ENCODE data around the gene OLFML1. TPM values are rescaled to one million over a fixed set of nuclear protein-coding genes. Genes with fewer than 3 reads are reported as not detected.

The OLFML1 gene
- total and polyA plus RNA-seq, 11 donors: 1.7 to 17.9 (median 4.0) TPM

DNA sequence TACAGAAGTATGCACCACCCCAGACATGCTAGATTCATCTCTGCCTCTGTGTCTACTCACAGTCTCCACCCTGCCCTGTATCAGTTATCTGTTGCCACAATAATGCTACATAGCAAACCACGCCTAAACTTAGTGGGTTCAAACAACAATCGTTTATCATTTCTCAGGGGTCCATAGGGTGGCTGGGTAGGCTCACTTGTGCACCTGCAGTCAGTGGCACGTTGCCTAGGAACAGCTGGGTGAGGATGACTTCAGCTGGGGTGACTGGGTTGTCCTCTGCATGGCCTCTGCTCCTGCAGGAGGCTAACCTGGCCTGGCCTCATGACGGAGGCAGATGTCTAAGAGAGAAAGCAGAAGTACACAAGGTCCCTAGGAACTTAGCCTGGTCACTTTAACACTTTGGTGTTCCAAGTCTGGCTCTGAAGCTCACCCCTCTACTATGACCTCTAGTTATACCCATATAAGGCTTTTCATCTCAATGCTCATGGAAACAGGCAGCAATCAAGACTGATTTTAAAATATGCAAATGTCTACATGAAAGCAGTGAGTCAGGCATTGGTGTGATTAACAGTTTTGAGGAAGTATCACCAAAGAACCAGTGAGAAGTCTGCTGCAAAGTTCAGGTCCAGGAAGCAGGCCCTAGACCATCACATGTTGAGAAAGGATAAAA lies 10.7 kb downstream of the OLFML1 start:
- ATAC-seq (peak in 3 of 4 donors; percentile 31 to 52 (median 39)), DNase-seq (peak in 1 of 5 donors; percentile 37)
- Histone ChIP-seq H3K4me1 (peaks cover 0 to 25% (median 2%) of the 10 kb centered on the region in 12 donors), H3K4me3 (no peak overlapping the region), H3K27me3 (no peaks in the 10 kb centered on the region), H3K27ac (peak overlapping the region in 1 of 12 donors; percentile 47), H3K9me3 (no peaks in the 10 kb centered on the region), H3K36me3 (peaks cover 0 to 47% (median 0%) of the 10 kb centered on the region in 9 donors)
- TF ChIP-seq, protein P1, sequence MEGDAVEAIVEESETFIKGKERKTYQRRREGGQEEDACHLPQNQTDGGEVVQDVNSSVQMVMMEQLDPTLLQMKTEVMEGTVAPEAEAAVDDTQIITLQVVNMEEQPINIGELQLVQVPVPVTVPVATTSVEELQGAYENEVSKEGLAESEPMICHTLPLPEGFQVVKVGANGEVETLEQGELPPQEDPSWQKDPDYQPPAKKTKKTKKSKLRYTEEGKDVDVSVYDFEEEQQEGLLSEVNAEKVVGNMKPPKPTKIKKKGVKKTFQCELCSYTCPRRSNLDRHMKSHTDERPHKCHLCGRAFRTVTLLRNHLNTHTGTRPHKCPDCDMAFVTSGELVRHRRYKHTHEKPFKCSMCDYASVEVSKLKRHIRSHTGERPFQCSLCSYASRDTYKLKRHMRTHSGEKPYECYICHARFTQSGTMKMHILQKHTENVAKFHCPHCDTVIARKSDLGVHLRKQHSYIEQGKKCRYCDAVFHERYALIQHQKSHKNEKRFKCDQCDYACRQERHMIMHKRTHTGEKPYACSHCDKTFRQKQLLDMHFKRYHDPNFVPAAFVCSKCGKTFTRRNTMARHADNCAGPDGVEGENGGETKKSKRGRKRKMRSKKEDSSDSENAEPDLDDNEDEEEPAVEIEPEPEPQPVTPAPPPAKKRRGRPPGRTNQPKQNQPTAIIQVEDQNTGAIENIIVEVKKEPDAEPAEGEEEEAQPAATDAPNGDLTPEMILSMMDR (IDR thresholded peaks at IDR 0.05): no peak
- TF ChIP-seq POLR2A (IDR thresholded peaks at IDR 0.05): no peak
- intact Hi-C loops (cut with DNase I): no loop called here
- WGBS, 4 donors: 74 to 83% (median 77%) methylated on average over 4 of the region's 4 CpGs

DNA sequence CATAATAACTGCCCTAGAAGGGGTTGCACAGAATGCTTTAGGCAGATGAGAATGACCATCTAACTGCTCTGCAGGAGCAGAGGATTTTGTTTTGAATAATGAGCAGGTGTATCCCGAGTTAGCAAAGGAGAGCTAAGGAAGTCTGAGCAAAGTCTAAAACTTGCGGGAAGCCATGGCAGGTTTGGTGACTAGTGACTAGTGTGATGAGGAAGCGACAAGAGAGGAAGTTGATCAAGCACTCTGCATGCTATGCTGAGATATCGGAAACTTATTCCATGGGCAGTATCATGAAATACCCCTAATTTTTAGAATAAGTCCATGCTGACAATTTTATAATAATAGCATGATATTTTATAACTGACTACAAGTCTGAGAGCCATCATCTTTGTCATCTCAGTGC lies 12.9 kb downstream of the OLFML1 start:
- H3K27me3 ChIP-seq: no peaks in the 10 kb centered on the region
- H3K4me3 ChIP-seq: no peak overlapping the region
- ATAC-seq: no peak
- TF ChIP-seq, protein P1 (IDR thresholded peaks at IDR 0.05): no peak
- no peak for TF ChIP-seq POLR2A (IDR thresholded peaks at IDR 0.05)
- H3K27ac ChIP-seq: no peak overlapping the region
- DNase-seq: no peak
- peaks cover 0 to 45% (median 0%) of the 10 kb centered on the region in 9 donors for H3K36me3 ChIP-seq
- intact Hi-C loops (cut with DNase I): no loop called here
- 82 to 94% (median 86%) methylated on average over 4 of the region's 4 CpGs for WGBS, 4 donors
- H3K9me3 ChIP-seq: no peaks in the 10 kb centered on the region
- H3K4me1 ChIP-seq: peaks cover 0 to 17% (median 0%) of the 10 kb centered on the region in 12 donors

DNA sequence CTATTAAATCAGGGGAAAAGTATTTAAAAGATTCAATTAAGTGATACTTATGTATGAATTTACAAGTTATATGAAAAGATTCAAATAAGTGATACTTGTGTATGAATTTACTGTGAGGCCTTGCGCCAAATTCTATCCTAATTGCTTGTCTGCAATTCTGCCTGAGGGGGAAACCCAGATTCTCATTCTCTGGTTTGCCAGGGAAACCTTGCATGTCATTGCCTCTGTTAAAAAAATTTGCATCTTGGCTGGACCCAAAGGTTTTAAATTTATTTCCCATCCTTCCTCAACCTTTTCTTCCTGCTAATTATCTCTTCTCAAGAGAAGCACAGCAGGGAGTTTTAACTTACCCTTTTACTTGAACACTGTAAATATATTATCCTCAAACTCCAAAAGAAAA lies 13.8 kb downstream of the OLFML1 start:
- DNase-seq (no peak), ATAC-seq (no peak)
- H3K27ac ChIP-seq: no peak overlapping the region
- H3K4me1 ChIP-seq: peaks cover 0 to 16% (median 0%) of the 10 kb centered on the region in 12 donors
- WGBS, 4 donors: 97 to 100% (median 99%) methylated on average over 1 of the region's 1 CpG
- H3K4me3 ChIP-seq: no peak overlapping the region
- intact Hi-C loops (cut with DNase I): no loop called here
- TF ChIP-seq POLR2A (IDR thresholded peaks at IDR 0.05): no peak
- TF ChIP-seq, protein P1 (IDR thresholded peaks at IDR 0.05): no peak
- peaks cover 0 to 44% (median 0%) of the 10 kb centered on the region in 9 donors for H3K36me3 ChIP-seq
- no peaks in the 10 kb centered on the region for H3K9me3 ChIP-seq
- H3K27me3 ChIP-seq: no peaks in the 10 kb centered on the region

DNA sequence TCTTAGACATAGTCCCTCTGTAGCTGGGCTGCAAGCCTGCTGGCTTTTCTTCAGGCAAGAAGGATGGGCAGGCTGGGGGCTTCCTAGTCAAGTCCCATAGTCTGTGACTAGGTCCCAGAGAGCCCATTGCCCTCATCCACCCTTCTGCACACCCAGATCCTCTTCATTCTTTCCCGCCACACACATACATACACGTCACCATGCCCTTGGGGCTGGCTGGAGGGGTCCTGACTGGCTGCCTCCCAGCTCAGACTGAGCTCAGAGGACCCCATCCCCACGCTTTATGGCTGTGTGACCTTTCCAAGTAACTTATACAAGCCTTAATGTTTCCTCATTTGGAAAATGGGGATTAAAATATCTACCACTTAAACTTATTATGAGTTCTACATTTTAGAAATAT lies 14.9 kb downstream of the OLFML1 start:
- Histone ChIP-seq H3K36me3 (peaks cover 0 to 38% (median 0%) of the 10 kb centered on the region in 9 donors), H3K27me3 (no peaks in the 10 kb centered on the region), H3K4me1 (peaks cover 0 to 16% (median 0%) of the 10 kb centered on the region in 12 donors), H3K27ac (no peak overlapping the region), H3K4me3 (no peak overlapping the region), H3K9me3 (no peaks in the 10 kb centered on the region)
- no peak for TF ChIP-seq POLR2A (IDR thresholded peaks at IDR 0.05)
- TF ChIP-seq, protein P1 (IDR thresholded peaks at IDR 0.05): no peak
- intact Hi-C loops (cut with DNase I): no loop called here
- WGBS, 4 donors: 92 to 98% (median 94%) methylated on average over 3 of the region's 3 CpGs
- ATAC-seq (no peak), DNase-seq (no peak)

Measured in heart left ventricle (tissue), 16 donors.